Activated CD4-positive, alpha-beta T cell treated with anti-CD3 and anti-CD28 coated beads, Interleukin-2, amount 10 ng/mL, durations not matched to agents 24 days and 14 days (primary cell): ENCODE measurements around the gene PITHD1. TPM values are rescaled to one million over a fixed set of nuclear protein-coding genes. Genes with fewer than 3 reads are reported as not detected.
"Not testable (repeated sequence)": the region's sequence is repeated elsewhere in the genome, so short reads cannot be mapped to it uniquely, and the experiment has no call there.

Source experiments
- DNase-seq: peaks from one replicate; pipeline ENCODE4 v3.0.0; 2022
- H3K27ac Mint-ChIP-seq: one replicate; pipeline ENCODE4 v1.8.0; 2022; ENCODE audit warnings: mild to moderate bottlenecking, mixed read lengths
- H3K27me3 Mint-ChIP-seq: one replicate; pipeline ENCODE4 v1.8.0; 2022; ENCODE audit warnings: mixed read lengths
- H3K36me3 Mint-ChIP-seq: one replicate; pipeline ENCODE4 v1.8.0; 2022; ENCODE audit warnings: low read depth, mild to moderate bottlenecking, mixed read lengths
- H3K4me1 Mint-ChIP-seq: one replicate; pipeline ENCODE4 v1.8.0; 2021; ENCODE audit warnings: mixed read lengths
- H3K4me3 Mint-ChIP-seq: one replicate; pipeline ENCODE4 v1.8.0; 2022; ENCODE audit warnings: mild to moderate bottlenecking, moderate library complexity, mixed read lengths
- H3K9me3 Mint-ChIP-seq: one replicate; pipeline ENCODE4 v1.8.0; 2021; ENCODE audit warnings: mixed read lengths
- intact Hi-C: fragments of 100-400 bp; cut with micrococcal nuclease; formaldehyde crosslinking; loops from one replicate; pipeline ENCODE4 v1.15.1; 2023
- total RNA-seq: library from RNA; stranded (reverse); gene quantifications from 2 replicates; pipeline ENCODE4 v1.2.3, GENCODE V29; 2022

The PITHD1 gene
- total RNA-seq = 83.0 and 88.6 TPM in 2 replicates

- peak within 1 kb of the TSS; percentile 86 for H3K27ac Mint-ChIP-seq
- H3K36me3 Mint-ChIP-seq = peaks cover 19% of the 10 kb centered on the region
- peak within 1 kb of the TSS; percentile 88 for H3K4me3 Mint-ChIP-seq
- H3K4me1 Mint-ChIP-seq = peaks cover 30% of the 10 kb centered on the region
- H3K27me3 Mint-ChIP-seq = no peaks in the 10 kb centered on the region
- peak; percentile 95 for DNase-seq
- H3K9me3 Mint-ChIP-seq = no peaks in the 10 kb centered on the region
- intact Hi-C loops = loop anchor here (1.0 kb wide), 2 partner anchors 13 to 22 kb away; partner anchors contain the start of genes GALE and LYPLA2
Measured at GRCh38 chr1:23777979-23778814, at the start of gene PITHD1. TSS of gene PITHD1 (plus strand) at chr1:23778418. CDS start at chr1:23778516, 98 bp downstream.

DNA sequence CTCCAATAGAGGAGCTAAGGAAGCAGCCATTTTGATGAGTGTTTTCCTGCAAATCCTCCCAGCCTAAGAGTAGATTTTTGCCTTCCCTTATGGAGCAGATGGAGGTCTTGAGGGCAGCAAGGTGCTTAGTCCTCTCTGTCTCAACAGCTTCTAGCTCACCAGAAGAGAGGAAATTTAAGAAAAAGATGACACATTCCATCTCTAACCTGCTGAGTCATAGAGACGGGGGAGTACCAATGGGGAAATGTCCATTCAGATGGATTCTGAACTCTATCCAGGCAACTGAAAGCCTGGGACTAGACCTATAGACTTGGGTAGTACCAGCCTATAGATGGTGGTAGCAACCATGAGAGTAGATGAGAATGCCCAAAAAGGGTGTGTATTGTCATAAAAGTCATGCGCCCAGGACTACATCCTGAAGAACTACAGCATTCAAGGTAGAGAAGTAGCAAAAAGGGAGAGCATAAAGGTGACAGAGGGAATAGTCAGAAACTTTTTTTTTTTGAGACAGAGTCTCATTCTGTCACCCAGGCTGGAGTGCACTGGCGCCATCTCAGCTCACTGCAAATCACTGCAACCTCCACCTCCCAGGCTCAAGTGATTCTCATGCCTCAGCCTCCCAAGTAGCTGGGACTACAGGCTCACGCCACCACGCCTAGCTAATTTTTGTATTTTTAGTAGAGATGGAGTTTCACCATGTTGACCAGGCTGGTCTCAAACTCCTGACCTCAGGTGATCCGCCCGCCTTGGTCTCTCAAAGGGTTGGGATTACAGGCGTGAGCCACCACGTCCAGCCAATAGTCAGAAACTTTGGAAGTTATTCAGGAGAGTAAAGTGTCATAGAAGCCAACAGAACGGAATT is 45.6 kb upstream of the PITHD1 start:
- peaks cover 20% of the 10 kb centered on the region for H3K4me1 Mint-ChIP-seq
- no peak overlapping the region for H3K4me3 Mint-ChIP-seq
- no peak for DNase-seq
- intact Hi-C loops = no loop called here
- H3K9me3 Mint-ChIP-seq = no peaks in the 10 kb centered on the region
- no peak overlapping the region for H3K27ac Mint-ChIP-seq
- no peaks in the 10 kb centered on the region for H3K36me3 Mint-ChIP-seq
- H3K27me3 Mint-ChIP-seq = no peaks in the 10 kb centered on the region

DNA sequence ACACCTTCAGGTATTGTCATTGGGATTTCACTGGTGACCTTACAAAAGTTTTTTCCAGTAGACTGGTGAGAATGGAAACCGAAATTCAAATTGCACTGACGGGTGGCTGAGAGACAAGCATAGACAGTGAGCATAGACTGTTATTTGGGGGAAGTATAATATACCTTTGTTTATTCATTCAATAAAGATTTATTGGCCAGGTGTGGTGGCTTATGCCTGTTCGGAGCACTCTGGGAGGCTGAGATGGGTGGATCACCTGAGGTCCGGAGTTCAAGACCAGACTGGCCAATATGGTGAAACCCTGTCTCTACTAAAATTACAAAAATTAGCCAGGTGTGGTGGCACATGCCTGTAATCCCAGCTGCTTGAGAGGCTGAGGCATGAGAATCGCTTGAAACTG is 44.9 kb upstream of the PITHD1 start:
- intact Hi-C loops, H3K4me3 Mint-ChIP-seq, H3K27me3 Mint-ChIP-seq, DNase-seq, H3K9me3 Mint-ChIP-seq, H3K27ac Mint-ChIP-seq, H3K36me3 Mint-ChIP-seq: not testable (repeated sequence)
- peaks cover 16% of the 10 kb centered on the region for H3K4me1 Mint-ChIP-seq

- H3K27ac Mint-ChIP-seq = no peak overlapping the region
- no peak overlapping the region for H3K4me3 Mint-ChIP-seq
- no peaks in the 10 kb centered on the region for H3K27me3 Mint-ChIP-seq
- H3K36me3 Mint-ChIP-seq = no peaks in the 10 kb centered on the region
- no peaks in the 10 kb centered on the region for H3K9me3 Mint-ChIP-seq
- peaks cover 8% of the 10 kb centered on the region for H3K4me1 Mint-ChIP-seq
- DNase-seq = no peak
- intact Hi-C loops = no loop called here
Measured at GRCh38 chr1:23736437-23737134, 41.6 kb upstream of the PITHD1 start.

- peaks cover 14% of the 10 kb centered on the region for H3K36me3 Mint-ChIP-seq
- H3K4me1 Mint-ChIP-seq = peaks cover 26% of the 10 kb centered on the region
- H3K27ac Mint-ChIP-seq = no peak overlapping the region
- no peaks in the 10 kb centered on the region for H3K27me3 Mint-ChIP-seq
- H3K9me3 Mint-ChIP-seq = no peaks in the 10 kb centered on the region
- no peak overlapping the region for H3K4me3 Mint-ChIP-seq
- intact Hi-C loops = loop anchor here (10.0 kb wide), 1 partner anchor 187 kb away; the partner anchor contains the start of gene ID3
- no peak for DNase-seq
Measured at GRCh38 chr1:23741609-23742008, 36.6 kb upstream of the PITHD1 start.

DNA sequence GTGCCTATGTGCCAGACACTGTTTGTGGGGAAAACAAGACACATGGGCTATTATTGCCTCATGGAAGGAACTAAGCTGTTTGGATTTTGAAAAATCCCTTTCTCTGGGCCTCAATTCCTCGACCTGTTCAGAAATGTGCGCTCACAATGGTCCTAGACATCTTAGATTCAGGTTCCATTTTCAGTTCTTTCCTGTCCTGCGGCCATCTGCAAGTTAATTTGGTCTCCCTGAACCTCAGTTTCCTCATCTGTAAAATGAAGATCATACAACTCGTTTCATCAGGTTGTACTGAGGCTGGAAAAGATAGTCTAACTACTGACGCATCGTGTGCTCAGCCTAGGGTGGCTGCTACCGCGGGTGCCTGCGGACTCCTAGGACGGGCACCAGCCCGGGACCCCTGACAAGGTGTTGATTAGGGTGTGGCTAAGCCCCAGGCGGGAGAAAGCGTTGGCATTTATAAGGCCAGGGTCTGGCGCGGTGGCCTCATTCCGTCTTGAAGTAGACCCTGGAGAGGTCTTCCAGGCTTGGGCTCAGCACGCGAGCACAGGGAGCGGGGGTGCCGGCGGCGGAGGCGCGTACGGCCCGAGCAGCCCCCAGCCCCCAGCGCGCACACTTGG is 35.4 kb upstream of the PITHD1 start:
- Mint-ChIP-seq H3K27me3 (no peaks in the 10 kb centered on the region), H3K9me3 (no peaks in the 10 kb centered on the region), H3K27ac (peak overlapping the region; percentile 90), H3K4me1 (peaks cover 33% of the 10 kb centered on the region), H3K36me3 (peaks cover 22% of the 10 kb centered on the region), H3K4me3 (peak overlapping the region; percentile 91)
- intact Hi-C loops = loop anchor here (1.0 to 10.0 kb wide), 2 partner anchors 51 to 188 kb away; partner anchors contain the start of genes ID3 and RPL11
- DNase-seq = no peak

DNA sequence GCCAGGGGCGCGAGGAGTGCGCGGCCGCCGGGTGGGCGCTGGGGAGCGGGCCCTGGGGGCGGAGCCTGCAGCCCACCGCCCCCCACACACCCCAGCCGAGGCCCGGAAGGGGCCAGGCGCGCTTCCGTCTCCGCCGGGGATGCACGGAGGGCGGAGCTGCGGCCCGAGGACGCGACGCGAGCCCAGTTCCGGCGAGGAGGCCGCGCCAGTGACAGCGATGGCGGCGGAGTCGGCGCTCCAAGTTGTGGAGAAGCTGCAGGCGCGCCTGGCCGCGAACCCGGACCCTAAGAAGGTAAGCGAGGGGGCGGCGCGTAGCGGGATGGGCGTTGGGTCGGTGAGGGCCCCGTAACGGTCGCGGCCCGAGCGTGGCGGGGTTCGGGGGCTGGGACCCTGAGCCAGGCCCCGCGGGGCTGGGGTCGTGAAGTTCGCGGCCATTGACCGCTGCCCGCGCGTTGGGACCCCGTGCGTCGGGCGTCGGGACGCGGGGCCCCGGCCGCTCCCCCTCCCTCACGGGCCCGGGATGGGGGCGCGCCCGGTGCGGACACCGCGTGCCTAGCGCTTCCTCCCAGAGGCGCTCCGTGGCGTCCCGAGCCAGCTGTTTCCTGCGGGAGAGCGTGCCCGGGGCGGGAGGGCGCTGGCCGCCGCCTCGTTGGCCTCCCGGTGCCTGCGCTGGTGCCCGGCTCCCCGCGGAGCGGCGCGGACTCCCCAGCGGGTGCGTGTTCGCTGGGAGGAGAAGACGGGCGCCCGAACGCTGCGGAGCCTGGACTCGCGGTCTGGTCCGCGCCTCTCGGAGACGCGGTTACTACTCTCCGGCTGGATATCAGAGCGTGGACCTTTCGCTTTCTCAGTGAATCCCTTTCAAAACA is 34.7 kb upstream of the PITHD1 start, which contains the start of gene ELOA:
ELOA (plus strand) TSS at position 185 of the 866 bp plus-strand sequence; CDS start at position 218, 33 bp downstream.
- peak within 1 kb of the TSS; percentile 90 for H3K27ac Mint-ChIP-seq
- peaks cover 22% of the 10 kb centered on the region for H3K36me3 Mint-ChIP-seq
- intact Hi-C loops = loop anchor here (1.0 to 10.0 kb wide), 3 partner anchors 43 to 189 kb away; partner anchors contain the start of genes ID3 and RPL11
- peaks cover 41% of the 10 kb centered on the region for H3K4me1 Mint-ChIP-seq
- H3K27me3 Mint-ChIP-seq = no peaks in the 10 kb centered on the region
- no peaks in the 10 kb centered on the region for H3K9me3 Mint-ChIP-seq
- H3K4me3 Mint-ChIP-seq = peak within 1 kb of the TSS; percentile 91
- DNase-seq = peak; percentile 95

- Mint-ChIP-seq H3K36me3 (peaks cover 30% of the 10 kb centered on the region), H3K27me3 (no peaks in the 10 kb centered on the region), H3K27ac (no peak overlapping the region), H3K4me3 (peak overlapping the region; percentile 91), H3K9me3 (no peaks in the 10 kb centered on the region), H3K4me1 (peaks cover 43% of the 10 kb centered on the region)
- intact Hi-C loops = loop anchor here (2.0 to 10.0 kb wide), 2 partner anchors 45 to 191 kb away; partner anchors contain the start of gene ID3
- no peak for DNase-seq
Measured at GRCh38 chr1:23745515-23745914, 32.7 kb upstream of the PITHD1 start.

DNA sequence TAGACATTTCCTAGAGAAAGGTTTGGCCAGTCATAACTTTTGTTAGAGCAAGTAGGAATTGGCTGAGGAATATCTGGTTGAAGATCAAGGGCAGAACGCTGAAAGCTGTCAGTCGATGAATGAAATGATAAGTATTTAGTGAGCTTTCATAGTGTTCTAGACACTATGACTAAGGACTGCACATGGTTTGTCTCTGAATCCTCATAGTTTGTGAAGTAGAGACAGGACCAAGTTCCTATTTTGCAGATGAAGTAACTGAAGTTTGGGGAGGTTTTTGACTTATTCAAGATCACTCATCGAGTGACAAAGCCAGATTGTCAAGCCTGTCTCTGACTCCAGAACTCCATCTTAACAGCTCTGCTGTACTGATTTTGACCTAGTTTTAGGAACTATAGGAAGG is 30.2 kb upstream of the PITHD1 start:
- DNase-seq = no peak
- Mint-ChIP-seq H3K27me3 (no peaks in the 10 kb centered on the region), H3K9me3 (no peaks in the 10 kb centered on the region), H3K4me1 (peaks cover 38% of the 10 kb centered on the region), H3K27ac (no peak overlapping the region), H3K36me3 (peaks cover 44% of the 10 kb centered on the region), H3K4me3 (no peak overlapping the region)
- intact Hi-C loops = loop anchor here (10.0 kb wide), 1 partner anchor 193 kb away; the partner anchor contains the start of gene ID3

DNA sequence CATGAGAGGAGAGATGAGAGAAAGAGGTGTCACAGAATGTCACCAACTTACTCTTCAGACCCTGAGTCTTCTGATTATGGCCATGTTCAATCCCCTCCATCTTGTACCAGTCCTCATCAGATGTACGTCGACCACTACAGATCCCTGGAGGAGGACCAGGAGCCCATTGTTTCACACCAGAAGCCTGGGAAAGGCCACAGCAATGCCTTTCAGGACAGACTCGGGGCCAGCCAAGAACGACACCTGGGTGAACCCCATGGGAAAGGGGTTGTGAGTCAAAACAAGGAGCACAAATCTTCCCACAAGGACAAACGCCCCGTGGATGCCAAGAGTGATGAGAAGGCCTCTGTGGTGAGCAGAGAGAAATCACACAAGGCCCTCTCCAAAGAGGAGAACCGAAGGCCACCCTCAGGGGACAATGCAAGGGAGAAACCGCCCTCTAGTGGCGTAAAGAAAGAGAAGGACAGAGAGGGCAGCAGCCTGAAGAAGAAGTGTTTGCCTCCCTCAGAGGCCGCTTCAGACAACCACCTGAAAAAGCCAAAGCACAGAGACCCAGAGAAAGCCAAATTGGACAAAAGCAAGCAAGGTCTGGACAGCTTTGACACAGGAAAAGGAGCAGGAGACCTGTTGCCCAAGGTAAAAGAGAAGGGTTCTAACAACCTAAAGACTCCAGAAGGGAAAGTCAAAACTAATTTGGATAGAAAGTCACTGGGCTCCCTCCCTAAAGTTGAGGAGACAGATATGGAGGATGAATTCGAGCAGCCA is 27.0 kb upstream of the PITHD1 start:
- intact Hi-C loops = loop anchor here (1.0 kb wide), 1 partner anchor 60 kb away; the partner anchor contains the start of gene RPL11
- Mint-ChIP-seq H3K9me3 (no peaks in the 10 kb centered on the region), H3K27ac (peak overlapping the region; percentile 32), H3K36me3 (peaks cover 59% of the 10 kb centered on the region), H3K4me3 (no peak overlapping the region), H3K27me3 (no peaks in the 10 kb centered on the region), H3K4me1 (peaks cover 25% of the 10 kb centered on the region)
- peak; percentile 79 for DNase-seq

- peaks cover 61% of the 10 kb centered on the region for H3K36me3 Mint-ChIP-seq
- no peak overlapping the region for H3K4me3 Mint-ChIP-seq
- H3K4me1 Mint-ChIP-seq = peaks cover 21% of the 10 kb centered on the region
- no peaks in the 10 kb centered on the region for H3K27me3 Mint-ChIP-seq
- H3K9me3 Mint-ChIP-seq = no peaks in the 10 kb centered on the region
- intact Hi-C loops = loop anchor here (1.0 kb wide), 1 partner anchor 61 kb away; the partner anchor contains the start of gene RPL11
- no peak for DNase-seq
- H3K27ac Mint-ChIP-seq = peak overlapping the region; percentile 32
Measured at GRCh38 chr1:23751815-23752200, 26.4 kb upstream of the PITHD1 start.
